Stimulated activated naive B cell treated with anti-CD40 and anti-IgM and Interleukin-4, amounts not matched to agents 10 μg/mL and 1 μg/mL and 100 μg/mL, for 72 hours (primary cell): ENCODE data around the gene RNU7-1.

Source experiments
- ATAC-seq, 2 donors: fragments of 150-1000 bp; cut with Tn5 transposase; replicated peaks; 2 replicates each; pipeline ENCODE4 v1.10.0; 2021; ENCODE audit warnings: moderate library complexity in 1 of 2
- DNase-seq: peaks from one replicate; pipeline ENCODE4 v3.0.0; 2021
- H3K27ac Mint-ChIP-seq: one replicate; pipeline ENCODE4 v1.8.0; 2022; ENCODE audit warnings: mild to moderate bottlenecking, mixed read lengths
- H3K27me3 Mint-ChIP-seq, 2 donors: one replicate each; pipeline ENCODE4 v1.8.0; 2022; ENCODE audit warnings: mixed read lengths in 2 of 2
- H3K36me3 Mint-ChIP-seq, 2 donors: one replicate each; pipeline ENCODE4 v1.8.0; 2022; ENCODE audit warnings: mixed read lengths in 2 of 2, mild to moderate bottlenecking in 1 of 2
- H3K4me1 Mint-ChIP-seq, 2 donors: one replicate each; pipeline ENCODE4 v1.8.0; 2022; ENCODE audit warnings: mixed read lengths in 2 of 2, mild to moderate bottlenecking in 1 of 2
- H3K4me3 Mint-ChIP-seq, 2 donors: one replicate each; pipeline ENCODE4 v1.8.0; 2022; ENCODE audit warnings: mild to moderate bottlenecking in 2 of 2, mixed read lengths in 2 of 2, moderate library complexity in 1 of 2
- H3K9me3 Mint-ChIP-seq, 2 donors: one replicate each; pipeline ENCODE4 v1.8.0; 2022; ENCODE audit warnings: mixed read lengths in 2 of 2, mild to moderate bottlenecking in 1 of 2

RNU7-1 gene

GRCh38 chr12:6950811-6951540 lies 7.4 kb downstream of the RNU7-1 start, which contains the start of gene PTPN6:
PTPN6 (plus strand) TSS chr12:6951356; CDS start chr12:6951513, 157 bp downstream.
- H3K27ac Mint-ChIP-seq, result peak within 1 kb of the TSS; percentile 100
- no peaks in the 10 kb centered on the region for H3K27me3 Mint-ChIP-seq
- no peaks in the 10 kb centered on the region for H3K9me3 Mint-ChIP-seq
- ATAC-seq (peak; percentile 57 to 65), DNase-seq (peak; percentile 76)
- peak within 1 kb of the TSS; percentile 93 to 98 for H3K4me3 Mint-ChIP-seq
- H3K36me3 Mint-ChIP-seq, result peaks cover 44 to 63% of the 10 kb centered on the region in 2 donors
- peaks cover 63 to 86% of the 10 kb centered on the region in 2 donors for H3K4me1 Mint-ChIP-seq

GRCh38 chr12:6951551-6952120 lies 8.0 kb downstream of the RNU7-1 start:
- Mint-ChIP-seq H3K4me3 (peak overlapping the region; percentile 93 to 98), H3K4me1 (peaks cover 64 to 86% of the 10 kb centered on the region in 2 donors), H3K9me3 (no peaks in the 10 kb centered on the region), H3K36me3 (peaks cover 50 to 67% of the 10 kb centered on the region in 2 donors), H3K27me3 (no peaks in the 10 kb centered on the region), H3K27ac (peak overlapping the region; percentile 100)
- ATAC-seq, result peak in 1 of 2 donors; percentile 4
- no peak for DNase-seq

GRCh38 chr12:6952121-6952862 lies 8.7 kb downstream of the RNU7-1 start:
- no peaks in the 10 kb centered on the region for H3K27me3 Mint-ChIP-seq
- H3K36me3 Mint-ChIP-seq, result peaks cover 57 to 73% of the 10 kb centered on the region in 2 donors
- no peaks in the 10 kb centered on the region for H3K9me3 Mint-ChIP-seq
- H3K27ac Mint-ChIP-seq, result peak overlapping the region; percentile 100
- DNase-seq, result no peak
- no peak for ATAC-seq
- H3K4me3 Mint-ChIP-seq, result peak overlapping the region; percentile 93 to 98
- H3K4me1 Mint-ChIP-seq, result peaks cover 65 to 86% of the 10 kb centered on the region in 2 donors

- Mint-ChIP-seq H3K36me3 (peaks cover 58 to 73% of the 10 kb centered on the region in 2 donors), H3K27ac (peak overlapping the region; percentile 100), H3K4me1 (peaks cover 66 to 86% of the 10 kb centered on the region in 2 donors), H3K4me3 (peak overlapping the region; percentile 93 to 98), H3K27me3 (no peaks in the 10 kb centered on the region), H3K9me3 (no peaks in the 10 kb centered on the region)
- no peak for ATAC-seq
- no peak for DNase-seq
Observed at GRCh38 chr12:6952863-6953441, 9.3 kb downstream of the RNU7-1 start.

GRCh38 chr12:6953442-6954315 lies 10.1 kb downstream of the RNU7-1 start:
- peak; percentile 87 for DNase-seq

GRCh38 chr12:6954316-6955107 lies 10.9 kb downstream of the RNU7-1 start:
- Mint-ChIP-seq H3K9me3 (no peaks in the 10 kb centered on the region), H3K27me3 (no peaks in the 10 kb centered on the region), H3K4me3 (peak overlapping the region; percentile 93 to 98), H3K27ac (peak overlapping the region; percentile 100), H3K4me1 (peaks cover 69 to 86% of the 10 kb centered on the region in 2 donors), H3K36me3 (peaks cover 71 to 82% of the 10 kb centered on the region in 2 donors)
- ATAC-seq (no peak), DNase-seq (no peak)

More at GRCh38 chr12:6953442-6954315, 10.1 kb downstream of the RNU7-1 start:
- no peaks in the 10 kb centered on the region for H3K27me3 Mint-ChIP-seq
- H3K4me3 Mint-ChIP-seq, result peak overlapping the region; percentile 93 to 98
- H3K4me1 Mint-ChIP-seq, result peaks cover 69 to 86% of the 10 kb centered on the region in 2 donors
- peak overlapping the region; percentile 100 for H3K27ac Mint-ChIP-seq
- peaks cover 62 to 77% of the 10 kb centered on the region in 2 donors for H3K36me3 Mint-ChIP-seq
- no peaks in the 10 kb centered on the region for H3K9me3 Mint-ChIP-seq
- ATAC-seq, result peak; percentile 51

GRCh38 chr12:6955108-6956020 lies 11.7 kb downstream of the RNU7-1 start:
- DNase-seq (no peak), ATAC-seq (no peak)
- Mint-ChIP-seq H3K4me3 (peak overlapping the region; percentile 93 to 98), H3K27ac (peak overlapping the region; percentile 100), H3K4me1 (peaks cover 70 to 86% of the 10 kb centered on the region in 2 donors), H3K9me3 (no peaks in the 10 kb centered on the region), H3K36me3 (peaks cover 79 to 89% of the 10 kb centered on the region in 2 donors), H3K27me3 (no peaks in the 10 kb centered on the region)

GRCh38 chr12:6956021-6956727 lies 12.6 kb downstream of the RNU7-1 start:
- H3K4me3 Mint-ChIP-seq, result peak overlapping the region; percentile 93 to 98
- DNase-seq (no peak), ATAC-seq (no peak)
- H3K4me1 Mint-ChIP-seq, result peaks cover 71 to 86% of the 10 kb centered on the region in 2 donors
- no peaks in the 10 kb centered on the region for H3K9me3 Mint-ChIP-seq
- H3K27ac Mint-ChIP-seq, result peak overlapping the region; percentile 100
- no peaks in the 10 kb centered on the region for H3K27me3 Mint-ChIP-seq
- H3K36me3 Mint-ChIP-seq, result peaks cover 83 to 94% of the 10 kb centered on the region in 2 donors

GRCh38 chr12:6957151-6957701 lies 13.6 kb downstream of the RNU7-1 start:
- Mint-ChIP-seq H3K27ac (peak overlapping the region; percentile 100), H3K4me3 (peak overlapping the region; percentile 93 to 98), H3K36me3 (peaks cover 79 to 96% of the 10 kb centered on the region in 2 donors), H3K4me1 (peaks cover 81 to 97% of the 10 kb centered on the region in 2 donors), H3K9me3 (no peaks in the 10 kb centered on the region), H3K27me3 (no peaks in the 10 kb centered on the region)
- DNase-seq (no peak), ATAC-seq (no peak)

- H3K4me3 Mint-ChIP-seq, result peak overlapping the region; percentile 89
- H3K27ac Mint-ChIP-seq, result peak overlapping the region; percentile 98
- no peaks in the 10 kb centered on the region for H3K9me3 Mint-ChIP-seq
- ATAC-seq, result no peak
- H3K36me3 Mint-ChIP-seq, result peaks cover 78 to 95% of the 10 kb centered on the region in 2 donors
- peaks cover 88 to 100% of the 10 kb centered on the region in 2 donors for H3K4me1 Mint-ChIP-seq
- H3K27me3 Mint-ChIP-seq, result no peaks in the 10 kb centered on the region
- no peak for DNase-seq
Observed at GRCh38 chr12:6957741-6958608, 14.4 kb downstream of the RNU7-1 start.
